Uterus (tissue), 4 donors: ENCODE measurements around the gene LPAR1. TPM values are rescaled to one million over a fixed set of nuclear protein-coding genes. Genes with fewer than 3 reads are reported as not detected.
"Not testable (repeated sequence)": the region's sequence is repeated elsewhere in the genome, so short reads cannot be mapped to it uniquely, and the experiment has no call there.

ENCODE experiments used
- DNase-seq, 2 donors: peaks; one replicate each; pipeline ENCODE4 v3.0.0-alpha.2; 2019 to 2020
- H3K27ac ChIP-seq, 2 donors: fragments of 200-600 bp; sonication (generic); 1 replicate in 1 of 2; 2 replicates in 1 of 2; pipeline ENCODE4 v1.5.1; 2016 to 2018
- H3K27me3 ChIP-seq, 2 donors: fragments of 200-600 bp; sonication (generic); one replicate each; pipeline ENCODE4 v1.5.1; 2018 to 2019; ENCODE audit warnings: control low read depth in 1 of 2
- H3K36me3 ChIP-seq, 2 donors: fragments of 200-600 bp; sonication (generic); one replicate each; pipeline ENCODE4 v1.5.1; 2019; ENCODE audit warnings: control low read depth in 1 of 2
- H3K4me1 ChIP-seq, 2 donors: fragments of 200-600 bp; sonication (generic); one replicate each; pipeline ENCODE4 v1.5.1; 2018 to 2019; ENCODE audit warnings: control low read depth in 1 of 2
- H3K4me3 ChIP-seq, 2 donors: fragments of 200-600 bp; sonication (generic); 1 replicate in 1 of 2; 2 replicates in 1 of 2; pipeline ENCODE4 v1.5.1; 2018 to 2019; ENCODE audit warnings: mild to moderate bottlenecking in 1 of 2
- H3K9me3 ChIP-seq, 2 donors: fragments of 200-600 bp; sonication (generic); one replicate each; pipeline ENCODE4 v1.5.1; 2019; ENCODE audit warnings: control low read depth in 1 of 2
- CTCF ChIP-seq, 4 experiments: fragments of 200-600 bp in 2 of 4; fragments of 450-650 bp in 2 of 4; sonication (generic) in 2 of 4; IDR thresholded peaks; one replicate each; pipeline ENCODE4 v1.5.1; 2016 to 2019; ENCODE audit warnings: antibody characterized with exemption in 4 of 4, mild to moderate bottlenecking in 2 of 4, moderate library complexity in 1 of 4
- POLR2A ChIP-seq, 2 donors: fragments of 450-650 bp; IDR thresholded peaks; one replicate each; pipeline ENCODE4 v1.6.1; 2016; ENCODE audit warnings: antibody characterized with exemption in 2 of 2, mild to moderate bottlenecking in 1 of 2, moderate library complexity in 1 of 2
- intact Hi-C: fragments of 100-400 bp; cut with DNase I; formaldehyde crosslinking; loops from one replicate; pipeline ENCODE4 v1.15.1; 2023; ENCODE audit warnings: low total_unique reads
- small RNA-seq: library from RNA; depleted of rRNA; stranded (forward); fragments of <200 nt; gene quantifications from one replicate; pipeline ENCODE3, GENCODE V24; 2016
- total RNA-seq, 4 donors: library from RNA; depleted of rRNA in 3 of 4; stranded (reverse); fragments of >200 nt in 3 of 4; gene quantifications; one replicate each; pipeline versions ENCODE4 v1.1.0 to v1.2.4, GENCODE V29; 2014 to 2023
- donor health status: DM: yes; HTN: yes; CAD: no.

The LPAR1 gene
- total RNA-seq, 4 donors from 2014 or later, result 12.3 to 68.0 (median 51.0) TPM

GRCh38 chr9:110828264-110828663 is 210.0 kb downstream of the LPAR1 start:
- no peaks in the 10 kb centered on the region for H3K9me3 ChIP-seq
- DNase-seq, result peak; percentile 55 to 67
- intact Hi-C loops, result no loop called here
- no peaks in the 10 kb centered on the region for H3K4me1 ChIP-seq
- H3K27me3 ChIP-seq, result no peaks in the 10 kb centered on the region
- H3K36me3 ChIP-seq, result no peaks in the 10 kb centered on the region
- H3K27ac ChIP-seq, result peak overlapping the region; percentile 33 to 53
- no peak for TF ChIP-seq POLR2A (IDR thresholded peaks at IDR 0.05)
- TF ChIP-seq CTCF (IDR thresholded peaks at IDR 0.05), result no peak
- no peak overlapping the region for H3K4me3 ChIP-seq

GRCh38 chr9:110826400-110826799 is 211.9 kb downstream of the LPAR1 start:
- intact Hi-C loops, H3K27ac ChIP-seq, DNase-seq, H3K4me1 ChIP-seq, H3K4me3 ChIP-seq, H3K36me3 ChIP-seq, H3K9me3 ChIP-seq, H3K27me3 ChIP-seq: not testable (repeated sequence)

GRCh38 chr9:110825950-110826349 is 212.3 kb downstream of the LPAR1 start:
- no peak for TF ChIP-seq CTCF (IDR thresholded peaks at IDR 0.05)
- no peak for TF ChIP-seq POLR2A (IDR thresholded peaks at IDR 0.05)
- no peak overlapping the region for H3K4me3 ChIP-seq
- intact Hi-C loops, result no loop called here
- DNase-seq, result no peak
- H3K27ac ChIP-seq, result no peak overlapping the region
- H3K9me3 ChIP-seq, result no peaks in the 10 kb centered on the region
- no peaks in the 10 kb centered on the region for H3K4me1 ChIP-seq
- no peaks in the 10 kb centered on the region for H3K36me3 ChIP-seq
- H3K27me3 ChIP-seq, result no peaks in the 10 kb centered on the region

GRCh38 chr9:110825129-110825528 is 213.1 kb downstream of the LPAR1 start:
- H3K36me3 ChIP-seq, H3K4me1 ChIP-seq, H3K4me3 ChIP-seq, H3K9me3 ChIP-seq, intact Hi-C loops, H3K27me3 ChIP-seq, DNase-seq, H3K27ac ChIP-seq: not testable (repeated sequence)

Small RNAs within 50 kb of the gene (small RNA-seq; reads per million reads assigned to genes)
- gene RF00019 (not detected), gene RNU6-432P (not detected)
